Coronary artery (tissue), 2 donors: Measurements from ENCODE around the gene PHKA2.

Source experiments
- DNase-seq: peaks from one replicate; pipeline ENCODE4 v3.0.0-alpha.2; 2017; ENCODE audit warnings: low spot score
- H3K27ac ChIP-seq, 2 donors: fragments of 200-600 bp; sonication (generic); one replicate each; pipeline ENCODE4 v1.5.1; 2016 to 2019
- H3K4me3 ChIP-seq: fragments of 200-600 bp; sonication (generic); 2 replicates; pipeline ENCODE4 v1.5.1; 2016; ENCODE audit warnings: mild to moderate bottlenecking, moderate library complexity
- CTCF ChIP-seq: fragments of 200-600 bp; sonication (generic); IDR thresholded peaks from one replicate; pipeline ENCODE4 v1.5.1; 2019; ENCODE audit warnings: antibody characterized with exemption

The PHKA2 gene

DNA sequence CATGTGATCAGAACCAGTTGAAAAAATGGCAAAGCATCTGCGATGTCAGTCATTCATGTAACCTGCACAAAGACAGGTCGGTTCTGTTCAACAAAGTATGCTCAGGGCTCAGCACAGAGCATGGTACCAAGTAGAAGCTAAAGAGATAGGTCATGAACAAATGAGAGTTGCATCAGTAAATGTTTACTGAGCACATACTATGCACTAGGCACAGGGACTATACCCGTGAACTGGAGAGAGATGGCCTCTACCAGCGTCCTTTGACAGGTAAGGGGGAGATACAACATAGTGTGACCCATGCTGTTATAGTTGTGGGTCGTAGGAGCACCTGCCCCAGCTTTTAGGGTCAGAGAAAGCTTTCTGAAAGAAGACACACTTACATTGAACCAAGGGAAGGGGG is 46.7 kb downstream of the PHKA2 start:
- TF ChIP-seq CTCF = no peak
- Histone ChIP-seq H3K27ac (no peak overlapping the region), H3K4me3 (no peak overlapping the region)
- no peak for DNase-seq

- no peak overlapping the region for H3K27ac ChIP-seq
- no peak for DNase-seq
- no peak for TF ChIP-seq CTCF
- no peak overlapping the region for H3K4me3 ChIP-seq
Observed at GRCh38 chrX:18935893-18936292, 48.0 kb downstream of the PHKA2 start.

GRCh38 chrX:18934708-18935107 is 49.2 kb downstream of the PHKA2 start:
- Histone ChIP-seq H3K4me3 (no peak overlapping the region), H3K27ac (no peak overlapping the region)
- no peak for TF ChIP-seq CTCF
- DNase-seq = no peak

DNA sequence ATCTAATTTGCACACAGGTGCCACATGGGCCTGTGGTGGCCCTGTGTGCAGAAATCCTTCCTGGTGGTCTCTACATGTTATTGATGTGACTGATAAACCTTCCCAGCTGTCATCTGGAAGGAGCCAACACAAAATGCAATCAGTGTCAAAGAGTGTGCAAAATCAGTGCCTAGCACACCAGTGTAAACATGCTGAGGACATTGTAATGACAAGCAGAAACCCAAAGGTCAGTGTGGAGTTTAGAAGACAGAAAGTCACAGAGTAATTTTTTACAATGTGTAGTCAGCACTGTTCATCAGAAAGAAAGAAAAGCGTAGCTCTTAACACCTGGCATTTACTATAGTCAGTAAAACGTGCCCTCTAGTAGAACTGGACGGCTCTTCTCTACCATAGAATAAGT is 50.3 kb downstream of the PHKA2 start:
- Histone ChIP-seq H3K27ac (no peak overlapping the region), H3K4me3 (no peak overlapping the region)
- no peak for DNase-seq
- TF ChIP-seq CTCF = no peak

DNA sequence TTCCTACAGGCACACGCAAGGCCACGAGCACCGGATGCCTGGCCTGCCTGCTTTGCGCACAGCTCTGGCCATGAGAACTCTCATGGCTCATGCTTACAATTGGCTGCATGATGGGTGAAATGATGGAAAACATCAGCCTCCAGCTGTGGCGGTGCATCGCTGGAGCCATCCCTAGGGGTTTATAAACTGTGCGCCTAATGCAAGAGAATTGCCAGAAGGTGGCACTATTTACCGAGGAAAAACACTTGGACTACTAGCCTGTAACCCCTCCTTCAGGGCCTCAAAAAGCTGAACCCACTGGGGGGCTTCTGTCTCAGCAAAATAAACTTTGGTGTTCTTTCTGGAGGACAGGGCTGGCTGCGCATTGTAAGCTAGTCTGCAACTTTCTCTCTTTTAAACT is 51.9 kb downstream of the PHKA2 start:
- H3K27ac ChIP-seq = no peak overlapping the region
- H3K4me3 ChIP-seq = no peak overlapping the region
- TF ChIP-seq CTCF = no peak
- DNase-seq = no peak

- no peak for DNase-seq
- Histone ChIP-seq H3K27ac (no peak overlapping the region), H3K4me3 (no peak overlapping the region)
- no peak for TF ChIP-seq CTCF
Observed at GRCh38 chrX:18929775-18930174, 54.1 kb downstream of the PHKA2 start.

GRCh38 chrX:18927558-18927957 is 56.4 kb downstream of the PHKA2 start:
- no peak for DNase-seq
- no peak for TF ChIP-seq CTCF
- Histone ChIP-seq H3K4me3 (no peak overlapping the region), H3K27ac (no peak overlapping the region)
